Chondrocyte (in vitro differentiated cells): Measurements from ENCODE around the gene PCBD2. TPM values are rescaled to one million over a fixed set of nuclear protein-coding genes. Genes with fewer than 3 reads are reported as not detected.
"Not testable (repeated sequence)": the region's sequence is repeated elsewhere in the genome, so short reads cannot be mapped to it uniquely, and the experiment has no call there.

Source experiments
- DNase-seq: peaks from one replicate; pipeline ENCODE4 v3.0.0; 2021; ENCODE audit warnings: mixed read lengths, low spot score
- H3K27ac Mint-ChIP-seq: one replicate; pipeline ENCODE4 v1.8.0; 2021; ENCODE audit warnings: mild to moderate bottlenecking, moderate library complexity, mixed read lengths; ENCODE audit not compliant: unreplicated experiment
- H3K27me3 Mint-ChIP-seq: 2 replicates; pipeline ENCODE4 v1.8.0; 2021; ENCODE audit warnings: low read depth, mixed read lengths
- H3K36me3 Mint-ChIP-seq: 2 replicates; pipeline ENCODE4 v1.8.0; 2021; ENCODE audit warnings: low read depth, mixed read lengths
- H3K4me1 Mint-ChIP-seq: 2 replicates; pipeline ENCODE4 v1.8.0; 2021; ENCODE audit warnings: low read depth, mild to moderate bottlenecking, mixed read lengths
- H3K4me3 Mint-ChIP-seq: one replicate; pipeline ENCODE4 v1.8.0; 2021; ENCODE audit warnings: mild to moderate bottlenecking, moderate library complexity, mixed read lengths; ENCODE audit not compliant: unreplicated experiment
- H3K9me3 Mint-ChIP-seq: 2 replicates; pipeline ENCODE4 v1.8.0; 2021; ENCODE audit warnings: low read depth, mixed read lengths
- CTCF ChIP-seq: fragments of 200-600 bp; sonication (generic); IDR thresholded peaks from 2 replicates; pipeline ENCODE4 v1.5.0; 2021; ENCODE audit warnings: antibody characterized with exemption, mild to moderate bottlenecking, moderate library complexity
- total RNA-seq: library from RNA; stranded (reverse); gene quantifications from 3 replicates; pipeline ENCODE4 v1.2.1, GENCODE V29; 2021

Gene PCBD2
- total RNA-seq, 1 donor from 2014 or later = 8.3 TPM

DNA sequence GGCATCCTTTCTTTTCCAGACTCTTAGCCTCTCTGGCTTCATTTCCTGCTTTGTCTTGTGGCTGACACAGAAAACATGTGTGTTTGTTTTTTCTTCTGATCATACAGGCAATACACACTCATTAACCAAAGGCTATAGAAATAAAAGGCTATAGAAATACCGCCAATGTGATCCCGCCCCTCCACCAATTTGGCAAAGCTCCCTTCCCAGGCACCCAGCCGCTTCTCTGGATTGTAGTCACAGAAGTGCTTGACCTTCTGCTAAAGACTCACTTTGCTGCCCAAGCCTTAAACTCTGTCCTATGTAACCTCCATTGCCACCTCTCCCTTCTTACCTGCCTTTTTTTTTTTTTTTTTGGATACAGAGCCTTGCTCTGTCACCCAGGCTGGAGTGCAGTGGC is 25.5 kb upstream of the PCBD2 start:
- Mint-ChIP-seq H3K9me3 (no peaks in the 10 kb centered on the region), H3K36me3 (peaks cover 4% of the 10 kb centered on the region), H3K27me3 (no peaks in the 10 kb centered on the region), H3K27ac (no peak overlapping the region), H3K4me1 (peaks cover 17% of the 10 kb centered on the region), H3K4me3 (no peak overlapping the region)
- DNase-seq = no peak
- TF ChIP-seq CTCF = no peak

DNA sequence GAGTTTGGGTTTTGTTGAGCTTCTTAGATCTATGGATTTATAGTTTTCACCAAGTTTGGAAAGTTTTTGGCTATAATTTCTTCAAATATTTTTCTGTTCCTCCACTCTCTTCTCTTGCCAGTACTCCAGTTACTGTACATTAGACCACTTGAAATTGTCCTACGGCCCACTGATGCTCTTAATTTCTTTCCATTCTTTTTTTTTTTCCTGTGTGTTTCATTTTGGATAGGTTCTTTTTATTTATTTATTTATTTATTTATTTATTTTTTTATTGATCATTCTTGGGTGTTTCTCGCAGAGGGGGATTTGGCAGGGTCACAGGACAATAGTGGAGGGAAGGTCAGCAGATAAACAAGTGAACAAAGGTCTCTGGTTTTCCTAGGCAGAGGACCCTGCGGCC is 24.0 kb upstream of the PCBD2 start:
- H3K27me3 Mint-ChIP-seq, H3K9me3 Mint-ChIP-seq, H3K4me3 Mint-ChIP-seq, H3K27ac Mint-ChIP-seq, H3K36me3 Mint-ChIP-seq, DNase-seq, H3K4me1 Mint-ChIP-seq: not testable (repeated sequence)

DNA sequence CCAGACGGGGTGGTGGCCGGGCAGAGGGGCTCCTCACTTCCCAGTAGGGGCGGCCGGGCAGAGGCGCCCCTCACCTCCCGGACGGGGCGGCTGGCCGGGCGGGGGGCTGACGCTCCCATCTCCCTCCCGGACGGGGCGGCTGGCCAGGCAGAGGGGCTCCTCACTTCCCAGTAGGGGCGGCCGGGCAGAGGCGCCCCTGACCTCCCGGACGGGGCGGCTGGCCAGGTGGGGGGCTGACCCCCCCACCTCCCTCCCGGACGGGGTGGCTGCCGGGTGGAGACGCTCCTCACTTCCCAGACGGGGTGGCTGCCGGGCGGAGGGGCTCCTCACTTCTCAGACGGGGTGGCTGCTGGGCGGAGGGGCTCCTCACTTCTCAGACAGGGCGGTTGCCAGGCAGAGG is 23.2 kb upstream of the PCBD2 start:
- not testable (repeated sequence) for H3K27ac Mint-ChIP-seq, H3K36me3 Mint-ChIP-seq, DNase-seq, H3K4me1 Mint-ChIP-seq, H3K4me3 Mint-ChIP-seq, H3K9me3 Mint-ChIP-seq, H3K27me3 Mint-ChIP-seq

DNA sequence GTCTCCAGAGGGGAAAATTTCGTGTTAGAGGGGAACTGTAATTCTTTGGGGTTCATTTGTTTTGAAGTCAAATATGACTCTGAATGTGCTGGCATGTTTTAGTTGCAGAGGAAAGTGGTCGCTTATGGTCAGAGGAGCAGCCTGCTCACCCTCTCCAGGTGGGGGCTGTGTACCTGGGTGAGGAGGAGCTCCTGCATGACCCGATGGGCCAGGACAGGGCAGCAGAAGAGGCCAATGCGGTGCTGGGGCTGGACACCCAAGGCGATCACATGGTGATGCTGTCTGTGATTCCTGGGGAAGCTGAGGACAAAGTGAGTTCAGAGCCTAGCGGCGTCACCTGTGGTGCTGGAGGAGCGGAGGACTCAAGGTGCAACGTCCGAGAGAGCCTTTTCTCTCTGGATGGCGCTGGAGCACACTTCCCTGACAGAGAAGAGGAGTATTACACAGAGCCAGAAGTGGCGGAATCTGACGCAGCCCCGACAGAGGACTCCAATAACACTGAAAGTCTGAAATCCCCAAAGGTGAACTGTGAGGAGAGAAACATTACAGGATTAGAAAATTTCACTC is 17.3 kb upstream of the PCBD2 start:
- TF ChIP-seq CTCF = no peak
- Mint-ChIP-seq H3K36me3 (peaks cover 12% of the 10 kb centered on the region), H3K4me3 (no peak overlapping the region), H3K27me3 (no peaks in the 10 kb centered on the region), H3K9me3 (peaks cover 4% of the 10 kb centered on the region), H3K27ac (no peak overlapping the region), H3K4me1 (no peaks in the 10 kb centered on the region)
- DNase-seq = no peak

DNA sequence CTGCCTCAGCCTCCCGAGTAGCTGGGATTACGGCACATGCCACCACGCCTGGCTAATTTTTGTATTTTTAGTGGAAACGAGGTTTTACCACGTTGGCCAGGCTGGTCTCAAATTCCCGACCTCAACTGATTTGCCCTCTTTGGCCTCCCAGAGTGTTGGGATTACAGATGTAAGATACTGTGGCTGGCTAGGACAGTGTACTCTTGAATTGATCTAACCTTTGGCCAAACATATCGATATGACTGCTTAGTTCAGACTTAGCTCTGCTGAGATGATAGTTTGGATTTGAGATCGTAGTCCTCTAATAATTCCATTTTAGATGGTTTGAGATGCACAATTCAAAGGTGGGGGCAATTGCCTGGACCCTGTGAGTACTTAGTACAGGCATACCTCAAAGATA is 15.6 kb upstream of the PCBD2 start:
- no peak overlapping the region for H3K27ac Mint-ChIP-seq
- H3K4me3 Mint-ChIP-seq = no peak overlapping the region
- TF ChIP-seq CTCF = no peak
- no peaks in the 10 kb centered on the region for H3K27me3 Mint-ChIP-seq
- DNase-seq = no peak
- H3K36me3 Mint-ChIP-seq = peaks cover 14% of the 10 kb centered on the region
- no peaks in the 10 kb centered on the region for H3K4me1 Mint-ChIP-seq
- peaks cover 4% of the 10 kb centered on the region for H3K9me3 Mint-ChIP-seq

- no peak for TF ChIP-seq CTCF
Observed at GRCh38 chr5:134891473-134891872, 13.5 kb upstream of the PCBD2 start.

More at GRCh38 chr5:134891473-134891872, 13.5 kb upstream of the PCBD2 start:
- no peaks in the 10 kb centered on the region for H3K27me3 Mint-ChIP-seq
- no peak for DNase-seq
- H3K4me3 Mint-ChIP-seq = no peak overlapping the region
- H3K4me1 Mint-ChIP-seq = no peaks in the 10 kb centered on the region
- H3K36me3 Mint-ChIP-seq = peaks cover 15% of the 10 kb centered on the region
- peaks cover 4% of the 10 kb centered on the region for H3K9me3 Mint-ChIP-seq
- no peak overlapping the region for H3K27ac Mint-ChIP-seq
